Ishikawa (cell line): ENCODE measurements around the gene NWD2.

Experiments used
- CEBPB ChIP-seq: IDR thresholded peaks from 2 replicates; pipeline ENCODE4 v1.6.1; 2012
- CREB1 ChIP-seq: IDR thresholded peaks from 2 replicates; pipeline ENCODE4 v1.6.1; 2012; ENCODE audit warnings: low read depth
- EGR1 ChIP-seq: IDR thresholded peaks from 2 replicates; pipeline ENCODE4 v1.6.1; 2012
- FOXM1 ChIP-seq: IDR thresholded peaks from 2 replicates; pipeline ENCODE4 v1.6.1; 2012; ENCODE audit warnings: low read depth, borderline replicate concordance
- TAF1 ChIP-seq: IDR thresholded peaks from 2 replicates; pipeline ENCODE4 v1.6.1; 2012; ENCODE audit warnings: low read depth, mild to moderate bottlenecking
- YY1 ChIP-seq: IDR thresholded peaks from 2 replicates; pipeline ENCODE4 v1.6.1; 2012; ENCODE audit warnings: low read depth
- TF ChIP-seq, protein P1 (sequence below): IDR thresholded peaks from 2 replicates; pipeline ENCODE4 v1.6.1; 2012; ENCODE audit warnings: low read depth, mild to moderate bottlenecking

DNA sequence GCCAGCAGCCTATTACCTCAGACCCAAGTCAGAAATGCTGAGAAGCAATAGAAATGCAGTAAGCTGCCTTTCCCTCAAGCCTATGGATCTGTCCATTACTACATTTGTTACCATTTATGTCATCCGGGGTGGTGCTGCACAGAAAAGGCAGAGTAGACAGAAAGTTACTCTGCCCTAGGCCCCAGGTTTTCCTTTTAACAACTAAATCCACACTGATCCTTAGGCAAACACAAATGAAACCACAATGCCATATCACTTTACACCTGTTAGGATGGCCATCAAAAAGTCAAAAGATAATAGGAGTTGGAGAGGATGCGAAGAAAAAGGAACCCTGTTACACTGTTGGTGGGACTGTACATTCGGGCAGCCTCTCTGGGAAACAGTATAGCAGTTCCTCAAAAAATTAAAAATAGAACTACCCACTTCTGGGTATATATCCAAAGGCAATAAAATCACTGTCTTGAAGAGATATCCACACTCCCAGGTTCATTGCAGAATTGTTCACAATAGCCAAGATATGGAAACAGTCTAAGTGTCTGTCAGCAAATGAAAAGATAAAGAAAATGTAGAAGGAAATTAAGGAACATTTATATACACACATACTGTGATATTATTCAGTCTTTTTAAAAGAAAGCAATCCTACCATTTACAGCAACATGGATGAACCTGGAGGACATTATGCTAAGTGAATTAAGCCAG lies 186.3 kb downstream of the NWD2 start:
- TF ChIP-seq EGR1 (no peak), YY1 (no peak), TAF1 (no peak), CEBPB (no peak), FOXM1 (no peak), CREB1 (no peak)
- TF ChIP-seq, protein P1, sequence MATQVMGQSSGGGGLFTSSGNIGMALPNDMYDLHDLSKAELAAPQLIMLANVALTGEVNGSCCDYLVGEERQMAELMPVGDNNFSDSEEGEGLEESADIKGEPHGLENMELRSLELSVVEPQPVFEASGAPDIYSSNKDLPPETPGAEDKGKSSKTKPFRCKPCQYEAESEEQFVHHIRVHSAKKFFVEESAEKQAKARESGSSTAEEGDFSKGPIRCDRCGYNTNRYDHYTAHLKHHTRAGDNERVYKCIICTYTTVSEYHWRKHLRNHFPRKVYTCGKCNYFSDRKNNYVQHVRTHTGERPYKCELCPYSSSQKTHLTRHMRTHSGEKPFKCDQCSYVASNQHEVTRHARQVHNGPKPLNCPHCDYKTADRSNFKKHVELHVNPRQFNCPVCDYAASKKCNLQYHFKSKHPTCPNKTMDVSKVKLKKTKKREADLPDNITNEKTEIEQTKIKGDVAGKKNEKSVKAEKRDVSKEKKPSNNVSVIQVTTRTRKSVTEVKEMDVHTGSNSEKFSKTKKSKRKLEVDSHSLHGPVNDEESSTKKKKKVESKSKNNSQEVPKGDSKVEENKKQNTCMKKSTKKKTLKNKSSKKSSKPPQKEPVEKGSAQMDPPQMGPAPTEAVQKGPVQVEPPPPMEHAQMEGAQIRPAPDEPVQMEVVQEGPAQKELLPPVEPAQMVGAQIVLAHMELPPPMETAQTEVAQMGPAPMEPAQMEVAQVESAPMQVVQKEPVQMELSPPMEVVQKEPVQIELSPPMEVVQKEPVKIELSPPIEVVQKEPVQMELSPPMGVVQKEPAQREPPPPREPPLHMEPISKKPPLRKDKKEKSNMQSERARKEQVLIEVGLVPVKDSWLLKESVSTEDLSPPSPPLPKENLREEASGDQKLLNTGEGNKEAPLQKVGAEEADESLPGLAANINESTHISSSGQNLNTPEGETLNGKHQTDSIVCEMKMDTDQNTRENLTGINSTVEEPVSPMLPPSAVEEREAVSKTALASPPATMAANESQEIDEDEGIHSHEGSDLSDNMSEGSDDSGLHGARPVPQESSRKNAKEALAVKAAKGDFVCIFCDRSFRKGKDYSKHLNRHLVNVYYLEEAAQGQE, result no peak
